ENCODE measurements around the gene FUT8.

The FUT8 gene

DNA sequence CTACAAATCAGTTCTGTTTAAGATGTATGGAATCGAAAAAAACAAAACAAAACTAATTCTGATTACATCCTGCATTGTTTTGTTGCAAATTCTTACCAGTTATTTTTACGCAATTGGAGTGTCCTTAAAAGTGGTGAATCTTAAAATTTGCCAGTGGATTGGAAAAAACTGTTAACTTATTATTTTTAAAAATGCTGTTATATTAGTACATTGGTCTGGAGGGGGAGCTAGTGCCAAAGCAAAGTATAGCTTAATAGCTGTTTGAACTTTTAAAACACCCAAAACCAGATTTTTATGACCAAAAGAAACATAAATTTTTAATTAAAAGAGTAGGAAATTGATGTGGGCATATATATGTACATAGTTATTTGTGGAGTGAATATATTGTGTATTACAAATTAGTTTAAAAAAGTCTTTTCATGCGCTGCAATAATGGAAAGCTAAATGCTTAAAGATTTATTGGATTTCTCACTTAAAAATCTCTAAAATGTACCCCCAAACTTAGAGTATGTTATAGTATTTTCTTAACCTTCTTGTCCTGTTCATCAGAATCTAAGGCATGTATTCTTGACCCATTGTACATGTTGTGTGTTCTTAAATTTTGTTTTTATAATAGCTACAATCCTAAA is 2.5 kb downstream of the FUT8 start:
- no peak for ATAC-seq
- TF ChIP-seq, protein P1, sequence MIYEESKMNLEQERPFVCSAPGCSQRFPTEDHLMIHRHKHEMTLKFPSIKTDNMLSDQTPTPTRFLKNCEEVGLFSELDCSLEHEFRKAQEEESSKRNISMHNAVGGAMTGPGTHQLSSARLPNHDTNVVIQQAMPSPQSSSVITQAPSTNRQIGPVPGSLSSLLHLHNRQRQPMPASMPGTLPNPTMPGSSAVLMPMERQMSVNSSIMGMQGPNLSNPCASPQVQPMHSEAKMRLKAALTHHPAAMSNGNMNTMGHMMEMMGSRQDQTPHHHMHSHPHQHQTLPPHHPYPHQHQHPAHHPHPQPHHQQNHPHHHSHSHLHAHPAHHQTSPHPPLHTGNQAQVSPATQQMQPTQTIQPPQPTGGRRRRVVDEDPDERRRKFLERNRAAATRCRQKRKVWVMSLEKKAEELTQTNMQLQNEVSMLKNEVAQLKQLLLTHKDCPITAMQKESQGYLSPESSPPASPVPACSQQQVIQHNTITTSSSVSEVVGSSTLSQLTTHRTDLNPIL (CRISPR knock-in tag; IDR thresholded peaks at IDR 0.05; ENCODE audit: low read depth): no peak
- no peak for TF ChIP-seq ARNTL (CRISPR knock-in tag; IDR thresholded peaks at IDR 0.05; ENCODE audit: borderline replicate concordance, low read depth)
- TF ChIP-seq ZFP30 (CRISPR knock-in tag; IDR thresholded peaks at IDR 0.05): no peak
- TF ChIP-seq PPARA (CRISPR knock-in tag; IDR thresholded peaks at IDR 0.05; ENCODE audit: borderline replicate concordance): no peak
- TF ChIP-seq CSDC2 (CRISPR knock-in tag; IDR thresholded peaks at IDR 0.05): no peak
- no peak for TF ChIP-seq TOX (CRISPR knock-in tag; IDR thresholded peaks at IDR 0.05; ENCODE audit: borderline replicate concordance)
- TF ChIP-seq OSR1 (CRISPR knock-in tag; IDR thresholded peaks at IDR 0.05): no peak
- TF ChIP-seq GLIS3 (CRISPR knock-in tag; IDR thresholded peaks at IDR 0.05): no peak
- TF ChIP-seq ESRRG (CRISPR knock-in tag; IDR thresholded peaks at IDR 0.05): no peak
- TF ChIP-seq, protein P2, sequence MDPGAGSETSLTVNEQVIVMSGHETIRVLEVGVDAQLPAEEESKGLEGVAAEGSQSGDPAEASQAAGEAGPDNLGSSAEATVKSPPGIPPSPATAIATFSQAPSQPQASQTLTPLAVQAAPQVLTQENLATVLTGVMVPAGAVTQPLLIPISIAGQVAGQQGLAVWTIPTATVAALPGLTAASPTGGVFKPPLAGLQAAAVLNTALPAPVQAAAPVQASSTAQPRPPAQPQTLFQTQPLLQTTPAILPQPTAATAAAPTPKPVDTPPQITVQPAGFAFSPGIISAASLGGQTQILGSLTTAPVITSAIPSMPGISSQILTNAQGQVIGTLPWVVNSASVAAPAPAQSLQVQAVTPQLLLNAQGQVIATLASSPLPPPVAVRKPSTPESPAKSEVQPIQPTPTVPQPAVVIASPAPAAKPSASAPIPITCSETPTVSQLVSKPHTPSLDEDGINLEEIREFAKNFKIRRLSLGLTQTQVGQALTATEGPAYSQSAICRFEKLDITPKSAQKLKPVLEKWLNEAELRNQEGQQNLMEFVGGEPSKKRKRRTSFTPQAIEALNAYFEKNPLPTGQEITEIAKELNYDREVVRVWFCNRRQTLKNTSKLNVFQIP (CRISPR knock-in tag; IDR thresholded peaks at IDR 0.05; ENCODE audit: borderline replicate concordance, low read depth): no peak
- TF ChIP-seq ZFP3 (CRISPR knock-in tag; IDR thresholded peaks at IDR 0.05): no peak
- TF ChIP-seq, protein P3, sequence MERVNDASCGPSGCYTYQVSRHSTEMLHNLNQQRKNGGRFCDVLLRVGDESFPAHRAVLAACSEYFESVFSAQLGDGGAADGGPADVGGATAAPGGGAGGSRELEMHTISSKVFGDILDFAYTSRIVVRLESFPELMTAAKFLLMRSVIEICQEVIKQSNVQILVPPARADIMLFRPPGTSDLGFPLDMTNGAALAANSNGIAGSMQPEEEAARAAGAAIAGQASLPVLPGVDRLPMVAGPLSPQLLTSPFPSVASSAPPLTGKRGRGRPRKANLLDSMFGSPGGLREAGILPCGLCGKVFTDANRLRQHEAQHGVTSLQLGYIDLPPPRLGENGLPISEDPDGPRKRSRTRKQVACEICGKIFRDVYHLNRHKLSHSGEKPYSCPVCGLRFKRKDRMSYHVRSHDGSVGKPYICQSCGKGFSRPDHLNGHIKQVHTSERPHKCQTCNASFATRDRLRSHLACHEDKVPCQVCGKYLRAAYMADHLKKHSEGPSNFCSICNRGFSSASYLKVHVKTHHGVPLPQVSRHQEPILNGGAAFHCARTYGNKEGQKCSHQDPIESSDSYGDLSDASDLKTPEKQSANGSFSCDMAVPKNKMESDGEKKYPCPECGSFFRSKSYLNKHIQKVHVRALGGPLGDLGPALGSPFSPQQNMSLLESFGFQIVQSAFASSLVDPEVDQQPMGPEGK (CRISPR knock-in tag; IDR thresholded peaks at IDR 0.05; ENCODE audit: borderline replicate concordance): no peak
- TF ChIP-seq, protein P4, sequence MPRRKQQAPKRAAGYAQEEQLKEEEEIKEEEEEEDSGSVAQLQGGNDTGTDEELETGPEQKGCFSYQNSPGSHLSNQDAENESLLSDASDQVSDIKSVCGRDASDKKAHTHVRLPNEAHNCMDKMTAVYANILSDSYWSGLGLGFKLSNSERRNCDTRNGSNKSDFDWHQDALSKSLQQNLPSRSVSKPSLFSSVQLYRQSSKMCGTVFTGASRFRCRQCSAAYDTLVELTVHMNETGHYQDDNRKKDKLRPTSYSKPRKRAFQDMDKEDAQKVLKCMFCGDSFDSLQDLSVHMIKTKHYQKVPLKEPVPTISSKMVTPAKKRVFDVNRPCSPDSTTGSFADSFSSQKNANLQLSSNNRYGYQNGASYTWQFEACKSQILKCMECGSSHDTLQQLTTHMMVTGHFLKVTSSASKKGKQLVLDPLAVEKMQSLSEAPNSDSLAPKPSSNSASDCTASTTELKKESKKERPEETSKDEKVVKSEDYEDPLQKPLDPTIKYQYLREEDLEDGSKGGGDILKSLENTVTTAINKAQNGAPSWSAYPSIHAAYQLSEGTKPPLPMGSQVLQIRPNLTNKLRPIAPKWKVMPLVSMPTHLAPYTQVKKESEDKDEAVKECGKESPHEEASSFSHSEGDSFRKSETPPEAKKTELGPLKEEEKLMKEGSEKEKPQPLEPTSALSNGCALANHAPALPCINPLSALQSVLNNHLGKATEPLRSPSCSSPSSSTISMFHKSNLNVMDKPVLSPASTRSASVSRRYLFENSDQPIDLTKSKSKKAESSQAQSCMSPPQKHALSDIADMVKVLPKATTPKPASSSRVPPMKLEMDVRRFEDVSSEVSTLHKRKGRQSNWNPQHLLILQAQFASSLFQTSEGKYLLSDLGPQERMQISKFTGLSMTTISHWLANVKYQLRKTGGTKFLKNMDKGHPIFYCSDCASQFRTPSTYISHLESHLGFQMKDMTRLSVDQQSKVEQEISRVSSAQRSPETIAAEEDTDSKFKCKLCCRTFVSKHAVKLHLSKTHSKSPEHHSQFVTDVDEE (CRISPR knock-in tag; IDR thresholded peaks at IDR 0.05): no peak
- no peak for TF ChIP-seq RARB (CRISPR knock-in tag; IDR thresholded peaks at IDR 0.05)
- TF ChIP-seq ZNF8 (CRISPR knock-in tag; IDR thresholded peaks at IDR 0.05): no peak

DNA sequence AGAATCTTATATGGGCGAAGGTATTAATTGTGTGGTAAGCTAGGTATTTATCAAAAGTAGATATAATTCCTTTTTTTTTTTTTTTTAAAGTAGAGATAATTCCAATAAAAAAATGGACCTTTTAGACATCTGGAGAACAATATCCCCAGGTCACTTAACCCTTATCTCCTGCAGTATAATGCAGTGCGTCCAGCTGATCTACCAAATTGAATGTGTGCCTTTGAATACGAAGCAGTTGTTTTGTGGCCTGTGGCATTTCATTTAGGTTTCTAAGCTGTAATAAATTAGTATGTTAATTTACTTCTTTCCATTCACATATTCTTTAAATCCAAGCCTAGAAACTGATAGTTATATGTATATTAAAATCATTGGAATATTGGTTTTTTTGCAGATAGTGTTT is 3.1 kb downstream of the FUT8 start:
- TF ChIP-seq, protein P1 (CRISPR knock-in tag; IDR thresholded peaks at IDR 0.05; ENCODE audit: low read depth): no peak
- no peak for TF ChIP-seq CSDC2 (CRISPR knock-in tag; IDR thresholded peaks at IDR 0.05)
- ATAC-seq: no peak

DNA sequence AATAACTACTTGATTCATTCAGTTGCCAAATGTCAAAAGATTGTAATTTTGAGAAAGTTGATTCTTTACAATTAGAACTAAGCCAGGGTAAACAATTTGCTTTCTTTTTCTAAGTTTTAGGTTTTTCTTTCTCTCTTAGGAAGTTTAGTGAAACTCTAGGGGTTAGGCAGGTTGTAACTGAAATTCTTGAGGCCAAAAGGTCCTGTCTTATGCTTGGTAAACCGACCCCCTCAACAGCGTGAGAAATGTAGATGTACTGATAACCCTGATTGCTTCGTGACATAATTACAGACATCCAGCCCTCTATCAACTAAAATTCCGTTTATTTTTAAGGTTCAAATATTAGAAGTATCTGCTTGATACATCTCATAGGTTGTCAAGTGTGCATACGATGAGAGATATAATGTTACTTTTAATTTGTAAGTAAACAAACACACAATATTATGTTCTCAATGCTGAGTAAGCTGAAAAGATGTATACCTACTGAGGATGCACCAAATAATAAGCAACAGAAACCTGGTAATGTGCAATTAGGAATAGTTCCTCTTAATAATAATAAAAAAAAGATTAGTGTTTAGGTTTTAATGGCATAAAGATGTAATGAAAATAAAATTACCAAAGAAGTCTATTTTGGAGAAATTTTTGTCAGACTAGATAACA is 7.2 kb downstream of the FUT8 start:
- TF ChIP-seq ZNF70 (CRISPR knock-in tag; IDR thresholded peaks at IDR 0.05) (no peak), ZNF8 (CRISPR knock-in tag; IDR thresholded peaks at IDR 0.05) (no peak), ZFP3 (CRISPR knock-in tag; IDR thresholded peaks at IDR 0.05) (no peak)
- no peak for ATAC-seq

DNA sequence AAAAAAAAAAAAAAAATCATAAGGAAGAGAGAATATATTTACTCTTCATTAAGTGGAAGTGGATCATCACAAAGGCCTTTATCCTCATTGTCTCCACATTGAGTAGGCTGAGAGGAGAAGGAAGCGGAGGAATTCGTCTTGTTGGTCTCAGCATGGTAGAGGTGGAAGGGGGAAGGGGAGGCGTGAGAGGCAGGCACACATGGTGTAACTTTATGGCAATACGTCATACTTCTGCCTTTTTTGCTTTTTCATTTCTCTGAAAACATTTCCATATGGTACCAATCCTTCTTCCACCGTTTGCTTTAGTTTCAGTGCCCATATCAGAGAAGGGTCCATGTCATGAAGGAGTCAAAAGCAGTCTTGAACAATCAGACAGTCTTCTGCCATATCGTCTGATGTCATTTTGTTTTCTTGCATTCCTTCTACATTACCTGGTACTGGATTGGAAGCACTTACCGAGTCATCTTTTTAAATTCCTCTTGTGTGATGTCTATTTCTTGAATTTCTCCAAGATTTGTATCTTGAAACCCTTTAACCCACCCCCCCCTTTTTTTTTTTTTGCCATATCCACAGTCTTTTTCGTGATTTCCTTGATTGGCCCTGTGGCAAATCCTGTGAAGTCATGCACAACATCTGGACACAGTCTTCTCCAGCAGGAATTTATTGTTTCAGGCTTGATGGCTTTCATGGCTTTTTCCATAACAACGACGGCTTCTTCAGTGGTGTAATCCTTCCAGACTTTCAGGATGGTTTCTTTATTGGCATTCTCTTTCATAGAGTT is 8.9 kb downstream of the FUT8 start:
- peak; percentile 96 for ATAC-seq
- TF ChIP-seq, protein P1 (CRISPR knock-in tag; IDR thresholded peaks at IDR 0.05; ENCODE audit: low read depth): no peak; the same call in 1 of the 2 replicates
- TF ChIP-seq, protein P4 (CRISPR knock-in tag; IDR thresholded peaks at IDR 0.05): no peak
- no peak for TF ChIP-seq ARNTL (CRISPR knock-in tag; IDR thresholded peaks at IDR 0.05; ENCODE audit: borderline replicate concordance, low read depth)
- no peak for TF ChIP-seq SNAI2 (CRISPR knock-in tag; IDR thresholded peaks at IDR 0.05)
- TF ChIP-seq, protein P3 (CRISPR knock-in tag; IDR thresholded peaks at IDR 0.05; ENCODE audit: borderline replicate concordance): no peak
- no peak for TF ChIP-seq ESRRG (CRISPR knock-in tag; IDR thresholded peaks at IDR 0.05)
